ENCODE measurements around the gene SLC8A1. TPM values are rescaled to one million over a fixed set of nuclear protein-coding genes. Genes with fewer than 3 reads are reported as not detected.

The SLC8A1 gene
- total RNA-seq, 1 experiment from 2014 or later, result 1.7 TPM

GRCh38 chr2:40098786-40099470 lies 353.0 kb downstream of the SLC8A1 start:
- TF ChIP-seq, protein P1, sequence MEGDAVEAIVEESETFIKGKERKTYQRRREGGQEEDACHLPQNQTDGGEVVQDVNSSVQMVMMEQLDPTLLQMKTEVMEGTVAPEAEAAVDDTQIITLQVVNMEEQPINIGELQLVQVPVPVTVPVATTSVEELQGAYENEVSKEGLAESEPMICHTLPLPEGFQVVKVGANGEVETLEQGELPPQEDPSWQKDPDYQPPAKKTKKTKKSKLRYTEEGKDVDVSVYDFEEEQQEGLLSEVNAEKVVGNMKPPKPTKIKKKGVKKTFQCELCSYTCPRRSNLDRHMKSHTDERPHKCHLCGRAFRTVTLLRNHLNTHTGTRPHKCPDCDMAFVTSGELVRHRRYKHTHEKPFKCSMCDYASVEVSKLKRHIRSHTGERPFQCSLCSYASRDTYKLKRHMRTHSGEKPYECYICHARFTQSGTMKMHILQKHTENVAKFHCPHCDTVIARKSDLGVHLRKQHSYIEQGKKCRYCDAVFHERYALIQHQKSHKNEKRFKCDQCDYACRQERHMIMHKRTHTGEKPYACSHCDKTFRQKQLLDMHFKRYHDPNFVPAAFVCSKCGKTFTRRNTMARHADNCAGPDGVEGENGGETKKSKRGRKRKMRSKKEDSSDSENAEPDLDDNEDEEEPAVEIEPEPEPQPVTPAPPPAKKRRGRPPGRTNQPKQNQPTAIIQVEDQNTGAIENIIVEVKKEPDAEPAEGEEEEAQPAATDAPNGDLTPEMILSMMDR (conservative IDR thresholded peaks at IDR 0.05), result no peak
- no peak overlapping the region for H3K23ac ChIP-seq (ENCODE audit: insufficient read length, low read depth, low read length)
- H2BK15ac ChIP-seq (ENCODE audit: low read depth, low read length), result no peak overlapping the region
- H3K9me3 ChIP-seq (ENCODE audit: control insufficient read depth, low read depth, low read length), result no peaks in the 10 kb centered on the region
- H3K79me1 ChIP-seq (ENCODE audit: insufficient read depth, low read depth, low read length, poor library complexity, severe bottlenecking), result no peaks in the 10 kb centered on the region
- H2BK120ac ChIP-seq (ENCODE audit: low read depth, low read length, poor library complexity, severe bottlenecking), result no peak overlapping the region
- H3K4me1 Mint-ChIP-seq, result peaks cover 20 to 37% of the 10 kb centered on the region in 2 experiments
- no peaks in the 10 kb centered on the region for H3K36me3 Mint-ChIP-seq (ENCODE audit: insufficient read depth in 1 of 3, low read depth in 3 of 3)
- H3K27ac ChIP-seq (ENCODE audit: insufficient read length, low read depth, low read length), result no peak overlapping the region
- H3K4ac ChIP-seq (ENCODE audit: low read depth, low read length), result no peak overlapping the region
- no peaks in the 10 kb centered on the region for H4K20me1 ChIP-seq (ENCODE audit: control insufficient read depth, insufficient read depth, insufficient read length)
- no peak overlapping the region for H3K56ac ChIP-seq (ENCODE audit: insufficient read length, low read depth, low read length)
- H3K27me3 Mint-ChIP-seq (ENCODE audit: low read depth), result no peaks in the 10 kb centered on the region
- no peak for DNase-seq
- H3K27ac Mint-ChIP-seq, result no peak overlapping the region
- H2BK5ac ChIP-seq (ENCODE audit: insufficient read length, low read length), result no peak overlapping the region
- no peak overlapping the region for H4K91ac ChIP-seq (ENCODE audit: insufficient read length, low read depth, low read length)
- no peak overlapping the region for H2BK12ac ChIP-seq (ENCODE audit: insufficient read length, low read depth, low read length)
- H3K9me3 Mint-ChIP-seq, result no peaks in the 10 kb centered on the region
- H3K14ac ChIP-seq (ENCODE audit: insufficient read depth, low read length), result no peak overlapping the region
- peaks cover 2% of the 10 kb centered on the region; the same call in 1 of the 2 replicates for H3K4me1 ChIP-seq (ENCODE audit: insufficient read depth, low read length)
- H4K8ac ChIP-seq (replicated peaks; ENCODE audit: insufficient read length, low read depth, low read length), result no peak overlapping the region
- H2AFZ ChIP-seq (ENCODE audit: low read length), result no peak overlapping the region
- no peak overlapping the region for H4K5ac ChIP-seq (ENCODE audit: insufficient read length, low read depth, low read length)
- H2BK20ac ChIP-seq (ENCODE audit: low read depth, low read length, poor library complexity, severe bottlenecking), result no peak overlapping the region
- H3T11ph ChIP-seq (ENCODE audit: low read length), result no peak overlapping the region
- H3K4me2 ChIP-seq (ENCODE audit: insufficient read depth, insufficient read length, low read length), result no peak overlapping the region
- no CpG with 5 or more reads among the region's 9 CpGs for WGBS (ENCODE audit: extremely low coverage, insufficient read length, low lambda C conversion rate)
- H2AK5ac ChIP-seq (ENCODE audit: insufficient read length, low read length), result no peak overlapping the region
- no peak overlapping the region for H3K18ac ChIP-seq (ENCODE audit: insufficient read length, low read depth, low read length)
- H3K79me2 ChIP-seq (ENCODE audit: insufficient read depth, low read length), result no peaks in the 10 kb centered on the region
- H3K4me3 Mint-ChIP-seq, result no peak overlapping the region
- no peaks in the 10 kb centered on the region for H3K27me3 ChIP-seq (ENCODE audit: insufficient read depth, low read length)
- no peak overlapping the region for H3K9ac ChIP-seq (ENCODE audit: extremely low read depth, insufficient read length, low read length)
- H3K23me2 ChIP-seq (ENCODE audit: insufficient read length, low read depth, low read length, poor library complexity, severe bottlenecking), result no peaks in the 10 kb centered on the region

All from H9 (cell line).